ENCODE measurements around the gene KRT2.

Gene KRT2

GRCh38 chr12:52651726-52652261, at the start of gene KRT2:
Gene KRT2, minus strand, starts transcription at chr12:52652211. Its CDS starts 69 bp downstream, at chr12:52652142.
- no peak for DNase-seq

DNA sequence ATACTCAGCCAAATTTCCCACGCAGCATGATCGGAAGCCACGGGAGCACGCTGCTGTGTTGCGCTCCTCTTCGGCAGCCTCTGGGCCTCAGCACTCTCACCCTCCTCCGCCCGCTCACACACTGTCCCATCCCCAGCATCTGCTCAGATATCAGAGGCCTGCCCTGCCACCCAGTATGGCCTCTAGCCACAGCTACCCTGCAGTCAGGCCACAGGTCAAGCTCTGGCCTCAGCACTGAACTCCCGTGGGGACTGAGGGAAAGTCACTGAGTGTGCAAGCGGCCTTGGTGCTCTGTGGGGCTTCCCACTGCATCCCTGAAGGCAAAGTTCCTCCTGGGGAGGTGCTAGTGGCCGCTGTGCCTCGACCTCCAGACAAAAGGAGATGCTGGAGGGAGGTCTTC, 49.3 kb upstream of the KRT2 start:
- no peak for DNase-seq

DNA sequence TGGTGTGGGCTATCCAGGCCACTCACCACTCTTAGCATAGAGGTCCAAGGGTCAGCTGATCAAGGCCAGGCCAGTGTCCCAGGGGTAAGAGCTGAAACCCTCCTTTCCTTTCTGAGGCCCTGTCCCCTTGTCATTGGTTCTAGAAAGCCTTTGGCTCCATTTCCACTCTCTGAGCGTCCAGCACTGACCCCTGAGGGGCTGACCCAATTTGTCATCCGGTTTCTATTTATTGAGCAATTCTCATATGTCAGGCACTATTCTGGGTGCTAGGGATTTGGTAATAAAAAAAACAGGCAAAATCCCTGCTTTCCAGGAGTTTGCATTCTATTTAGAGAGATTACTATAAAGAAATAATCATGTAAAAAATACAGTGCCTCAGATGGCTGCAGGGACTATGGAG, 47.9 kb upstream of the KRT2 start:
- DNase-seq: no peak

GRCh38 chr12:52699373-52699772, 47.4 kb upstream of the KRT2 start:
- DNase-seq: no peak

DNA sequence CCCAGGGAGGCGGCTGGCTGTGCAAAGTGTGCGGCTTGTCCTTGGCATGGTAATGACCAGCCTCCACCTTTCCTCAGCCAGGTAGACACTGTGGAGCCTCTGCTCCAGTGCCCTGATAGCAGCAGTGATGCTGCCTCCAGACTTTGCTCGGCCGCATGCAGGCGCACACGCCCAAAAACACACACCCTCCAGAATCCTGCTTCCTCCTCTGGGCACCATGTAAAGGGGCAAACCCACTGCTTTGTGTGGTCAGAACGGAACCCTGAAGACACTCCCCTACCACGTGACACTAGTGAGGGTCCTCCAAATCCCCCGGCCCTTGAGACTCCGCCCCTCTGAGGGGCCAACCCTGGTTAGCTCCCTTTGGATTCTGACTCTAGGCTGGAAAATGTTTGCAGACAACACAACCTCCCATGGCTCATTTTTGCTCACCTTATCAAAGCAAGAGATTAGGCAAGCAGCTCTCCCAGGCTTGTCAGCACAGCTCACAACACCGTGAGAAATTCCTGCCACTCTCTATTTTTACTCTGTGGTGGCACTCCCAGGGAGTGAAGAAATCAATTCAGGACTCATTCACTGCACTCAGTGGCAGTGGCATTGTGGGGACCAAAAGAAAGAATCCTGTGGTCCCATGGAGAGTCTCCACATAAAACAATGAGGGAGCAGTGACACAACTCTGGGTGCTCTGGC, 46.8 kb upstream of the KRT2 start:
- DNase-seq: no peak

DNA sequence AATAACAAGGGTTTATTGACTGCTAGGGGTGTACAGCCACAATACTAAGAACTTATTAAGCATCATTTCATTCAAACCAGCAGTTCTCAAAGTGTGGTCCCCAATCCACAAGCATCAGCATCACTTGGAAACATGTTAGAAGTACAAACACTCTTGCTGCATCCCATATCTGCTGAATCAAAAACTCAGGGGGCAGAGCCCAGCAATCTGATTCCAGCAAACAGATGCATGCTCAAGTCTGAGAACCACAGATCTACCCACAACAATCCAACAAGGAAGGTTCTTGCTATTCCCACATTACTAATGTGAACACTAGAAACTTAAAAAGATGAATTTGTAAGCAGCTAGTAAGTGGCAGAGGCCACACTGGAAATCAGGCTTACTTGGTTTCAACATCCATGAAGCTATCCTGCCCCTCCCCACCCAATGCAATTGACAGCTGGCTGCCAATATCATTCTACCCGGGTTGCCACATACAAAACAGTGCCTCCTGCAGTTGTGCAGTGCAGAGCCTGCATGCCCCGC, 45.1 kb upstream of the KRT2 start:
- DNase-seq: no peak

GRCh38 chr12:52696588-52696987, 44.6 kb upstream of the KRT2 start:
- no peak for DNase-seq

DNA sequence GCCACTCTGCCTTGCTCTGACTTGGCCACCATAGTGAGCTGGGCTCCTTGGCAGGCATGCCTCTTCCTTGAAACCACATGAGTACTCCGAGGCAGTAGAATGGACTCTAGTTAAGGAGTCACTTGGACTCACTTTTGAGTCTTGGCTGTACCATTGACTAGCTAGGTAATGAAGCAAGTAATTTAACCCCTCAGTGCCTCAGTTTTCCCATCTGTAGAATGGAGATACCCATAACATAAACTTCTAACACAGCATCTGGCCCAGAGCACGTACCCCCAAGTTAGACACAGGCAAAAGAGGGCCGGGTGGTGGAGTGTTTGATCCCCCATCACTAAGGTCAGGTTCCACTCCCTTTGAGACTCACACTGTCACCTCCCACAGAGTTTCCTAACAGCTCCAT, 43.0 kb upstream of the KRT2 start:
- no peak for DNase-seq

GRCh38 chr12:52694151-52694550, 42.1 kb upstream of the KRT2 start:
- DNase-seq: no peak

DNA sequence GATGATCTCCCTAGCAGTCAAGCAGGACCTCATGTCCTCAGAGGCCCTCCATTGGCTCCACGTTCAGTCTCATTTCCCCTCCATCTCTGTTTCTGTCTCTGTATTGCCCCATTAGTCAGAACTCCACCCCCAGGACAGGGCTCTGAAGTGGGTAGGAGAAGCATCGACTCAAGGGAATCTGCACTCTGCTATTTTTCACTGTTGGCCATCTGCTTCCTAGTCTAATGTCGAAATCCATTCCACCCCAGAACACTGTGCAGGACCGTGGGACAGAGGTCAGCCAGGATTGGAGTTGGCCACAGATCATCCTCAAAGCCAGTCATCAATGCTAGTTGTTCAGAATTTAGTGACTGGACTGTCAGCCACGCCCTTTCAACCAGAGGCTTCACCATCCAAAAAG, 41.2 kb upstream of the KRT2 start:
- DNase-seq: no peak

DNA sequence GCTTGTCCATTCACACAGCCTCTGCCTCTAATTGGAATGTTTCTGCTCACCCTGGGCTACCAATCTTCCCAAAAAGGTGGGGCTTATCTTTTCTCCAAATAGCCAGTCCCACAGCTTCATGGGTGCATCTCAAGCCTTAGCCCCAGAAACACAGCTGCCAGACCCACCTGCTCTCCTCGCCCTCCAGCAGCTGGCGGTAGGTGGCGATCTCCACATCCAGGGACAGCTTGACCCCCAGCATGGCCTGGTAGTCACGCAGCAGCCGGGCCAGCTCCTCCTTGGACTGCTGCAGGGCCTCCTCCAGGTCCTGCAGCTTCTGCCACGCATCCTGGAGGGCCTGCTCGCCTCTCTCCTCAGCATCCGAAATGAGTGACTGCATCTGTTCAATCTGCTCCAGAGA, 40.2 kb upstream of the KRT2 start:
- DNase-seq: no peak

GRCh38 chr12:52691841-52692150, 39.8 kb upstream of the KRT2 start:
- no peak for DNase-seq

DNA sequence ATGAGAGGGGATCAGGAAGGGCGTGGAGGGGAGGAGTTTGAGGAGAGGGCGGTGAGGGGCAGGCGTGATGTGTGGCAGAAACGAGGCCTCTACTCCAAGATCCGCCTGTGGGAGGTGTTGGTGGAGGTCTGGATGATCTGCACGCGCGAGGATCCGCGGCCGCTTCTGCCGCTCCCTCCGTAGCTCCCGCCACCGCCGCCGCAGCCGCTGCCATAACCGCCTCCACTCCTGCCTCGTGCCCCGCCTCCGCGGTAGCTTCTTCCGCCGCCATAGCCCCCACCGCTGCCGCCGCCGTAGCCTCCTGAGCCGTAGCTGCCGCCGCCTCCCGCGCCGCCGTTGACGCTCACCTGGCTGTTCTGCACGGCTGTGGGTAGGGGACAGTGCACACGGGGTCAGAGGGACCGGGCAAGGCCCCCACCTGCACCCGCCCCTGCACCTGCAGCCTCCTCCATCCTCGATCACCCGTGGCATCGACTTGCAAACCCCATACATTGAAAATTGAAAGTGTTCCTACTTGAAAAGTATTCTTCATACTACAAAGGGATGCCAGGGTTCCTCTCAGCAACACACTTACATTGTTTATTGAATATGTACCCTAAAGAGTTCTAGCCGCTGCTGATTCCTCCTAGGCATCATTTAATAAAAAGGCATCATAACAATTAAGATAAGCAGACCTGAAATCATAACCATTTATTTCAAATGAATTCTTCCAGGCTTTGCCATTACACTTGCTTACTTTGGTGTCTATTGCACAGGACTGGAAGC, 39.2 kb upstream of the KRT2 start:
- peak; percentile 67 for DNase-seq

- DNase-seq: no peak
Measured at GRCh38 chr12:52690351-52691075, 38.5 kb upstream of the KRT2 start.

DNA sequence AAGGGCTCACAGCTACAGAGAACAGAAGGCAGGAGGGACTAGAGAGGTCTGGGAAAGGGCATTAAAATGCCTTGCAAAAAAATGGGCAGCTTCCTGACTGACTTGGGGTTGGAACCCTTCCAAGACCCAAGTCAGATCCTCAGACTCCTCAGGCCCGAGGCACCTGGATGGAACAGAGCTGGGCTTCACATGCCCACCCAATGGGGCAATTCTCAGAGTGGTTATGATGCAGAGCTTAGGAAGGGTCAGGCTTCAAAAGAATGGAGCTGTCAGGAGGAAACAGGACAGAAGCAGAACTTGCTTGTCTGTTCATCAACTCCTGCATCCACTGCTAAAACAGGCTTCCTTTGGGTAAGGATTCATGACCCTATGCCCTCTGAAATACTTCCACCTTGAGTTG, 37.9 kb upstream of the KRT2 start:
- no peak for DNase-seq

GRCh38 chr12:52689239-52689638, 37.2 kb upstream of the KRT2 start:
- no peak for DNase-seq

DNA sequence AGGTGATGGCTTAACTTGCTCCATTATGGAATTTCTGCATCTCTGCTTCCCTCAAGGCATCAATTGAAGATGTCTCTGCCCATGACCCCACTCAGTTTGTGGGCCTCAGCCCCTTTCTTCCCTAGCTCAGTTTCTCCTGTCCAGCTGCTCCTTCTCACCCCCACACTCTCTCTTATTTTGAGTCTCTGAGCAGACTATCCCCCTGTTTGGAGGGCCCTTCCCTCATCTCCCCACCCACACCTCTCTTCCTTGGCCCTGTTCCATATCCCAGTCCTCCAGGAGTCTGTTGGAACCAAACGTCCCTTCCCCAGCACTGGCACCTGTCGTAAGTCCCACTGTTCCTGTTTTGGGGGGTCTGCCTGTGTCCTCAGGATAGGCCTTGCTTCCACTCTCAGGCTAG, 36.5 kb upstream of the KRT2 start:
- DNase-seq: no peak

- no peak for DNase-seq
Measured at GRCh38 chr12:52687497-52688385, 35.7 kb upstream of the KRT2 start.

GRCh38 chr12:52686756-52687487, 34.9 kb upstream of the KRT2 start:
- DNase-seq: no peak

DNA sequence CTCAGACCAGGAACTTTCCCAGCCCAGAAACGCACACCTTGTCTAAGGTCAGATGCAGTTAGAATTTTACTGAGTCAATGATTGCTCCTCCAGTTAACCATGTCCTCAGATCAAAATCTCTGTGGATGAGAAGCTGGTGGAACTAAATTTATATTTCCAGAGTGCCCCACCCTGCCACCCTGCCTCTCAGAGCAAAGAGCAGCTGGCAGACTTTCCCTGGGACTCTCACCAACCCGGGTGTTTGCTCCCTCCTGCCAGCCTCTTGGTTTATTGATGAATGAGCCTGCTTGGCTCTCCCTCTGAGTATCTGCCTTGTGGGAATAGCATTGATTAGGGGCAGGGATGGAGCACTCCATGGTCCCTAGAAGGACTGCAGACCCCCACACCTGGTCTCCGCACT, 34.1 kb upstream of the KRT2 start:
- DNase-seq: no peak

- no peak for DNase-seq
Measured at GRCh38 chr12:52685406-52685890, 33.4 kb upstream of the KRT2 start.

DNA sequence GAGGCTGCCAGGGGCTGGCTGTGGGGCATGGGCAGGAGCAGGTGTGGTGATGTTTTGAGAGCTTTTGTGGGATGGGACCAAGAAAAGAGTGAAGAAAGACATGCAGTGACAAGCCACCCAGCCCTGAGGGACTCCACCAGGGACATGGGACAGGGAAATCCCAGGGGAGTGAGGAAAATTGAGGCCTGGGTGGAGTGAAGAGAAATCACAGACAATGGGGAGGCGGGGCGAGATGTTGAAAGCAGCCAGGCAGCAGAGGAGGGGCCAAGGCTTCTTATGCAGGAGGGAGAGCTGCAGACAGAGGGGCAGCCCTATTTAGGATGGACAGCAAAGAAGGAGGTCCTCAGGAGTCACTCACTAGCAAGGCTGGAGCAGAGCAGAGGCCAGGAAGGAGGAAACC, 32.4 kb upstream of the KRT2 start:
- DNase-seq: no peak

Data from stimulated activated CD4-positive, alpha-beta T cell treated with anti-CD3 and anti-CD28 coated beads, Interleukin-15, amount 100 ng/mL, for 24 hours (primary cell).